H7 (cell line): ENCODE measurements around the gene KCNJ6. TPM values are rescaled to one million over a fixed set of nuclear protein-coding genes. Genes with fewer than 3 reads are reported as not detected.
"Not testable (repeated sequence)": the region's sequence is repeated elsewhere in the genome, so short reads cannot be mapped to it uniquely, and the experiment has no call there.

Experiments used
- DNase-seq: peaks from one replicate; pipeline ENCODE4 v3.0.0; 2012
- H3K27me3 ChIP-seq: 2 replicates; pipeline ENCODE4 v1.6.0; 2011; ENCODE audit warnings: mild to moderate bottlenecking, low read length; ENCODE audit not compliant: control insufficient read depth, insufficient read depth
- H3K36me3 ChIP-seq: replicated peaks from 2 replicates; pipeline ENCODE4 v1.5.1; 2011; ENCODE audit warnings: low read length; ENCODE audit not compliant: control insufficient read depth, insufficient read depth
- H3K4me3 ChIP-seq: 2 replicates; pipeline ENCODE4 v1.5.1; 2011; ENCODE audit warnings: low read depth, mild to moderate bottlenecking, control low read depth, low read length, moderate library complexity; ENCODE audit not compliant: insufficient read depth
- total RNA-seq: library from RNA; depleted of rRNA; stranded (reverse); fragments of >200 nt; shearing (Covaris generic); gene quantifications from 2 replicates; pipeline ENCODE4 v1.2.3, GENCODE V29; 2014

The KCNJ6 gene
- total RNA-seq, 1 experiment from 2014 or later, result not detected

GRCh38 chr21:37655611-37656300, 260.5 kb downstream of the KCNJ6 start:
- DNase-seq, result no peak
- H3K36me3 ChIP-seq, result no peaks in the 10 kb centered on the region
- H3K27me3 ChIP-seq, result no peaks in the 10 kb centered on the region
- no peak overlapping the region for H3K4me3 ChIP-seq

- H3K4me3 ChIP-seq, result no peak overlapping the region
- no peaks in the 10 kb centered on the region for H3K27me3 ChIP-seq
- DNase-seq, result no peak
- no peaks in the 10 kb centered on the region for H3K36me3 ChIP-seq
Measured at GRCh38 chr21:37654596-37654995, 261.7 kb downstream of the KCNJ6 start.

GRCh38 chr21:37653201-37653600, 263.1 kb downstream of the KCNJ6 start:
- DNase-seq, result no peak
- Histone ChIP-seq H3K4me3 (no peak overlapping the region), H3K27me3 (no peaks in the 10 kb centered on the region), H3K36me3 (no peaks in the 10 kb centered on the region)

GRCh38 chr21:37647781-37648180, 268.5 kb downstream of the KCNJ6 start:
- no peak overlapping the region for H3K4me3 ChIP-seq
- no peaks in the 10 kb centered on the region for H3K27me3 ChIP-seq
- no peak for DNase-seq
- no peaks in the 10 kb centered on the region for H3K36me3 ChIP-seq

GRCh38 chr21:37646761-37647160, 269.5 kb downstream of the KCNJ6 start:
- H3K27me3 ChIP-seq, H3K36me3 ChIP-seq, DNase-seq, H3K4me3 ChIP-seq: not testable (repeated sequence)

- no peak for DNase-seq
- H3K4me3 ChIP-seq, result no peak overlapping the region
- no peaks in the 10 kb centered on the region for H3K36me3 ChIP-seq
- no peaks in the 10 kb centered on the region for H3K27me3 ChIP-seq
Measured at GRCh38 chr21:37645848-37646247, 270.4 kb downstream of the KCNJ6 start.

- H3K27me3 ChIP-seq, result no peaks in the 10 kb centered on the region
- no peaks in the 10 kb centered on the region for H3K36me3 ChIP-seq
- DNase-seq, result no peak
- H3K4me3 ChIP-seq, result no peak overlapping the region
Measured at GRCh38 chr21:37644636-37645035, 271.6 kb downstream of the KCNJ6 start.

- DNase-seq, H3K27me3 ChIP-seq, H3K36me3 ChIP-seq, H3K4me3 ChIP-seq: not testable (repeated sequence)
Measured at GRCh38 chr21:37643862-37644261, 272.4 kb downstream of the KCNJ6 start.

- Histone ChIP-seq H3K36me3 (no peaks in the 10 kb centered on the region), H3K4me3 (no peak overlapping the region)
- DNase-seq, result peak; percentile 63
Measured at GRCh38 chr21:37642493-37642892, 273.8 kb downstream of the KCNJ6 start.

GRCh38 chr21:37639756-37640155, 276.5 kb downstream of the KCNJ6 start:
- no peaks in the 10 kb centered on the region for H3K27me3 ChIP-seq
- DNase-seq, result no peak
- no peak overlapping the region for H3K4me3 ChIP-seq
- H3K36me3 ChIP-seq, result no peaks in the 10 kb centered on the region

More at GRCh38 chr21:37642493-37642892, 273.8 kb downstream of the KCNJ6 start:
- no peaks in the 10 kb centered on the region for H3K27me3 ChIP-seq

- no peak for DNase-seq
- Histone ChIP-seq H3K4me3 (no peak overlapping the region), H3K36me3 (no peaks in the 10 kb centered on the region), H3K27me3 (no peaks in the 10 kb centered on the region)
Measured at GRCh38 chr21:37636152-37636860, 280.0 kb downstream of the KCNJ6 start.

- Histone ChIP-seq H3K4me3 (no peak overlapping the region), H3K36me3 (no peaks in the 10 kb centered on the region), H3K27me3 (no peaks in the 10 kb centered on the region)
- peak; percentile 56 for DNase-seq
Measured at GRCh38 chr21:37631319-37632117, 284.7 kb downstream of the KCNJ6 start.

GRCh38 chr21:37630872-37631271, 285.4 kb downstream of the KCNJ6 start:
- no peak overlapping the region for H3K4me3 ChIP-seq
- H3K36me3 ChIP-seq, result no peaks in the 10 kb centered on the region
- no peaks in the 10 kb centered on the region for H3K27me3 ChIP-seq
- DNase-seq, result no peak

- H3K4me3 ChIP-seq, result no peak overlapping the region
- H3K36me3 ChIP-seq, result no peaks in the 10 kb centered on the region
- no peaks in the 10 kb centered on the region for H3K27me3 ChIP-seq
- DNase-seq, result no peak
Measured at GRCh38 chr21:37628362-37628761, 287.9 kb downstream of the KCNJ6 start.

GRCh38 chr21:37627561-37627960, 288.7 kb downstream of the KCNJ6 start:
- Histone ChIP-seq H3K27me3 (no peaks in the 10 kb centered on the region), H3K4me3 (no peak overlapping the region), H3K36me3 (no peaks in the 10 kb centered on the region)
- no peak for DNase-seq
